ENCODE data around the gene ARMH4. TPM values are rescaled to one million over a fixed set of nuclear protein-coding genes. Genes with fewer than 3 reads are reported as not detected.

The ARMH4 gene
- total and polyA plus RNA-seq, 10 of the 15 experiments (the other 5 are each of a cell fraction or from before 2014, with no cell fraction given): 0.50 to 0.97 (median 0.60) TPM; not detected in 7

DNA sequence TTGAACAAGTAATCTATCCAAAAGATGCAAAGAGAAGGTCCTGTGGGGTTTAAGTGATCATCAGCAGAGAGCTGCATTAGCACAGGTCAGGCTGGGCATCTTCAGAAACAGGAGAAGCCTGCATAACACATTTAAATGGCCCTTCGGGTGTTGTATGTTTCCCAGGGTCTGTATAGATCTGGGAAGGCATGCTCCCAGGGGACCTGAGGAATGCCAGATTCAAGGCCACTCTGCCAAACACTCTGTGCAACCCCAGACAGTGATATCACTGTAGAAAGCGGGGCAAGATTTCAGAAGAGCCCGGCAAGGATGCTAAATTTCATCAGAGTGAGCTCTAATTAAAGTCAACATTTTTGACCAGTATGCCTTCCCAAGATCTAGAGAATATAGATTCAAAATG is 92.9 kb downstream of the ARMH4 start:
- WGBS (ENCODE audit: insufficient coverage, insufficient replicate concordance, low lambda C conversion rate, missing lambda C conversion rate): 31% methylated on average over 3 of the region's 3 CpGs
- FAIRE-seq (no peak), DNase-seq (ENCODE audit: low read depth, low spot score) (no peak), ATAC-seq (no peak)
- TF ChIP-seq, protein P1, sequence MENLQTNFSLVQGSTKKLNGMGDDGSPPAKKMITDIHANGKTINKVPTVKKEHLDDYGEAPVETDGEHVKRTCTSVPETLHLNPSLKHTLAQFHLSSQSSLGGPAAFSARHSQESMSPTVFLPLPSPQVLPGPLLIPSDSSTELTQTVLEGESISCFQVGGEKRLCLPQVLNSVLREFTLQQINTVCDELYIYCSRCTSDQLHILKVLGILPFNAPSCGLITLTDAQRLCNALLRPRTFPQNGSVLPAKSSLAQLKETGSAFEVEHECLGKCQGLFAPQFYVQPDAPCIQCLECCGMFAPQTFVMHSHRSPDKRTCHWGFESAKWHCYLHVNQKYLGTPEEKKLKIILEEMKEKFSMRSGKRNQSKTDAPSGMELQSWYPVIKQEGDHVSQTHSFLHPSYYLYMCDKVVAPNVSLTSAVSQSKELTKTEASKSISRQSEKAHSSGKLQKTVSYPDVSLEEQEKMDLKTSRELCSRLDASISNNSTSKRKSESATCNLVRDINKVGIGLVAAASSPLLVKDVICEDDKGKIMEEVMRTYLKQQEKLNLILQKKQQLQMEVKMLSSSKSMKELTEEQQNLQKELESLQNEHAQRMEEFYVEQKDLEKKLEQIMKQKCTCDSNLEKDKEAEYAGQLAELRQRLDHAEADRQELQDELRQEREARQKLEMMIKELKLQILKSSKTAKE (IDR thresholded peaks at IDR 0.05; ENCODE audit: low read depth, poor library complexity, severe bottlenecking): no peak
- TF ChIP-seq GABPA (IDR thresholded peaks at IDR 0.05; ENCODE audit: low read depth): no peak
- no peaks in the 10 kb centered on the region for H3K79me2 ChIP-seq (ENCODE audit: control insufficient read depth, insufficient read depth, low read length)
- no TSS peak for BruUV-seq (replicated peaks)
- H3K9ac ChIP-seq (ENCODE audit: control insufficient read depth, insufficient read depth, low read length): no peak overlapping the region
- ChIA-PET POLR2A (no interaction called here), RAD21 (ENCODE audit: unreplicated experiment) (no interaction called here), SMC1A (ENCODE audit: uncharacterized antibody, unreplicated experiment) (no interaction called here), CTCF (no interaction called here)
- in situ Hi-C loops (cut with MboI): no loop called here
- H2AFZ ChIP-seq (ENCODE audit: control insufficient read depth, low read depth, low read length): no peak overlapping the region
- H3K9me3 ChIP-seq (replicated peaks; ENCODE audit: control insufficient read depth, insufficient read depth, low read length): no peaks in the 10 kb centered on the region
- H3K27me3 ChIP-seq (replicated peaks in 1 of 2; ENCODE audit: control insufficient read depth in 2 of 2, insufficient read depth in 2 of 2, low read length in 1 of 2): peaks cover 0 to 1% of the 10 kb centered on the region in 2 experiments; a peak in 3 of 4 replicates
- H3K27ac ChIP-seq (ENCODE audit: control insufficient read depth, insufficient read depth): no peak overlapping the region
- no peaks in the 10 kb centered on the region for H4K20me1 ChIP-seq (ENCODE audit: control insufficient read depth, insufficient read depth)
- intact Hi-C loops (cut with micrococcal nuclease; ENCODE audit: unreplicated experiment): no loop called here
- H3K4me3 ChIP-seq: no peak overlapping the region
- H3K36me3 ChIP-seq (ENCODE audit: control insufficient read depth in 2 of 2, insufficient read depth in 2 of 2, low read length in 1 of 2): no peaks in the 10 kb centered on the region
- H3K4me1 ChIP-seq (ENCODE audit: control insufficient read depth, insufficient read depth, low read length): no peaks in the 10 kb centered on the region
- no peak overlapping the region for H3K4me2 ChIP-seq (ENCODE audit: control insufficient read depth, insufficient read depth)

DNA sequence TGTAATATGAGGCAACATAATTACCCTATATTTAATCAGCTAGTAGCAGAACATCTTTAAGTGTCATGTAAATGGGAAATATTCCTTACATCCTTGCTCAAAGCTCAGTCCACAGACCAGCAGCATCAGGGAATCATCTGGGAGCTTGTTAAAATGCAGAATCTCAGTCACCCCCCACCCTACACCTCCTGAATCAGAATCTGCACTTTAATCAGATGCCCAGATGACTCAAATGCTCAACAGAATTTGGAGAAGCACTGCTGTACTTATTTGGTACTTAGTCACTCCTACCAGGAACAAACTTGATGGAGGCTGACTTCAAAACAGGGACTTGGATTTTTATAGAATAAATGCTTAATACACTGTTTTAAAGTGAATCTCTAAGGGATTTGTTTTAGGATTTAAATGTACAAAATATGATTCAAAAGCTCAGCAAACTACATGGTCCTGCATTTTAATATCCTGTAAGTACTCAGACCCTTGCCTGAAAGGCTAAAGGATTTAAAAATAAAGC is 96.5 kb downstream of the ARMH4 start:
- RAD21 ChIA-PET (ENCODE audit: unreplicated experiment): no interaction called here
- H2AFZ ChIP-seq (ENCODE audit: control insufficient read depth, low read depth, low read length): no peak overlapping the region
- no peaks in the 10 kb centered on the region for H3K4me1 ChIP-seq (ENCODE audit: control insufficient read depth, insufficient read depth, low read length)
- no peaks in the 10 kb centered on the region for H3K9me3 ChIP-seq (replicated peaks; ENCODE audit: control insufficient read depth, insufficient read depth, low read length)
- no peak overlapping the region for H3K4me2 ChIP-seq (ENCODE audit: control insufficient read depth, insufficient read depth)
- intact Hi-C loops (cut with micrococcal nuclease; ENCODE audit: unreplicated experiment): no loop called here
- SMC1A ChIA-PET (ENCODE audit: uncharacterized antibody, unreplicated experiment): no interaction called here
- no peaks in the 10 kb centered on the region; a peak in 1 of 4 replicates for H3K27me3 ChIP-seq (replicated peaks in 1 of 2; ENCODE audit: control insufficient read depth in 2 of 2, insufficient read depth in 2 of 2, low read length in 1 of 2)
- DNase-seq (ENCODE audit: low read depth, low spot score): no peak
- no peak overlapping the region for H3K27ac ChIP-seq (ENCODE audit: control insufficient read depth, insufficient read depth)
- no TSS peak for BruUV-seq (replicated peaks)
- CTCF ChIA-PET: interaction anchor here (1.4 kb wide), 1 partner anchor 16 kb away, joined by 3 read pairs; no protein-coding TSS in a partner anchor
- H3K79me2 ChIP-seq (ENCODE audit: control insufficient read depth, insufficient read depth, low read length): no peaks in the 10 kb centered on the region
- no peaks in the 10 kb centered on the region for H3K36me3 ChIP-seq (ENCODE audit: control insufficient read depth in 2 of 2, insufficient read depth in 2 of 2, low read length in 1 of 2)
- ATAC-seq: no peak
- no peak for FAIRE-seq
- in situ Hi-C loops (cut with MboI): no loop called here
- H3K9ac ChIP-seq (ENCODE audit: control insufficient read depth, insufficient read depth, low read length): no peak overlapping the region
- H4K20me1 ChIP-seq (ENCODE audit: control insufficient read depth, insufficient read depth): no peaks in the 10 kb centered on the region
- H3K4me3 ChIP-seq: no peak overlapping the region
- POLR2A ChIA-PET: no interaction called here
- TF ChIP-seq RAD51 (IDR thresholded peaks at IDR 0.05) (no peak), STAT3 (IDR thresholded peaks at IDR 0.05; ENCODE audit: low read depth, low read length) (no peak), SIX5 (IDR thresholded peaks at IDR 0.05; ENCODE audit: low read depth, low read length, severe bottlenecking) (no peak)
- TF ChIP-seq, protein P2, sequence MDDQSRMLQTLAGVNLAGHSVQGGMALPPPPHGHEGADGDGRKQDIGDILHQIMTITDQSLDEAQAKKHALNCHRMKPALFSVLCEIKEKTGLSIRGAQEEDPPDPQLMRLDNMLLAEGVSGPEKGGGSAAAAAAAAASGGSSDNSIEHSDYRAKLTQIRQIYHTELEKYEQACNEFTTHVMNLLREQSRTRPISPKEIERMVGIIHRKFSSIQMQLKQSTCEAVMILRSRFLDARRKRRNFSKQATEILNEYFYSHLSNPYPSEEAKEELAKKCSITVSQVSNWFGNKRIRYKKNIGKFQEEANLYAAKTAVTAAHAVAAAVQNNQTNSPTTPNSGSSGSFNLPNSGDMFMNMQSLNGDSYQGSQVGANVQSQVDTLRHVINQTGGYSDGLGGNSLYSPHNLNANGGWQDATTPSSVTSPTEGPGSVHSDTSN (IDR thresholded peaks at IDR 0.05; ENCODE audit: insufficient replicate concordance, low read depth, low read length): no peak
- TF ChIP-seq, protein P3, sequence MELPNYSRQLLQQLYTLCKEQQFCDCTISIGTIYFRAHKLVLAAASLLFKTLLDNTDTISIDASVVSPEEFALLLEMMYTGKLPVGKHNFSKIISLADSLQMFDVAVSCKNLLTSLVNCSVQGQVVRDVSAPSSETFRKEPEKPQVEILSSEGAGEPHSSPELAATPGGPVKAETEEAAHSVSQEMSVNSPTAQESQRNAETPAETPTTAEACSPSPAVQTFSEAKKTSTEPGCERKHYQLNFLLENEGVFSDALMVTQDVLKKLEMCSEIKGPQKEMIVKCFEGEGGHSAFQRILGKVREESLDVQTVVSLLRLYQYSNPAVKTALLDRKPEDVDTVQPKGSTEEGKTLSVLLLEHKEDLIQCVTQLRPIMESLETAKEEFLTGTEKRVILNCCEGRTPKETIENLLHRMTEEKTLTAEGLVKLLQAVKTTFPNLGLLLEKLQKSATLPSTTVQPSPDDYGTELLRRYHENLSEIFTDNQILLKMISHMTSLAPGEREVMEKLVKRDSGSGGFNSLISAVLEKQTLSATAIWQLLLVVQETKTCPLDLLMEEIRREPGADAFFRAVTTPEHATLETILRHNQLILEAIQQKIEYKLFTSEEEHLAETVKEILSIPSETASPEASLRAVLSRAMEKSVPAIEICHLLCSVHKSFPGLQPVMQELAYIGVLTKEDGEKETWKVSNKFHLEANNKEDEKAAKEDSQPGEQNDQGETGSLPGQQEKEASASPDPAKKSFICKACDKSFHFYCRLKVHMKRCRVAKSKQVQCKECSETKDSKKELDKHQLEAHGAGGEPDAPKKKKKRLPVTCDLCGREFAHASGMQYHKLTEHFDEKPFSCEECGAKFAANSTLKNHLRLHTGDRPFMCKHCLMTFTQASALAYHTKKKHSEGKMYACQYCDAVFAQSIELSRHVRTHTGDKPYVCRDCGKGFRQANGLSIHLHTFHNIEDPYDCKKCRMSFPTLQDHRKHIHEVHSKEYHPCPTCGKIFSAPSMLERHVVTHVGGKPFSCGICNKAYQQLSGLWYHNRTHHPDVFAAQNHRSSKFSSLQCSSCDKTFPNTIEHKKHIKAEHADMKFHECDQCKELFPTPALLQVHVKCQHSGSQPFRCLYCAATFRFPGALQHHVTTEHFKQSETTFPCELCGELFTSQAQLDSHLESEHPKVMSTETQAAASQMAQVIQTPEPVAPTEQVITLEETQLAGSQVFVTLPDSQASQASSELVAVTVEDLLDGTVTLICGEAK (IDR thresholded peaks at IDR 0.05; ENCODE audit: borderline replicate concordance): no peak
